ENCODE measurements around the gene GABRA5. TPM values are rescaled to one million over a fixed set of nuclear protein-coding genes. Genes with fewer than 3 reads are reported as not detected.

The GABRA5 gene
- total and polyA plus RNA-seq, 10 of the 15 experiments (the other 5 are each of a cell fraction or from before 2014, with no cell fraction given), result 0.10 TPM; not detected in 9

Other genes with a start within 250 kb of the GABRA5 start
- gene GABRB3, start 94.0 kb upstream of the GABRA5 start, total RNA-seq (2014; rRNA removed), result not detected in 2 replicates
- not detected in 2 replicates for gene GABRB3, start 94.0 kb upstream of the GABRA5 start, total RNA-seq (2014; rRNA removed; fragmentation: Illumina TruSeq; extraction: Trizol)
- 0.05 and 0.27 TPM in 2 replicates for gene GABRB3, start 94.0 kb upstream of the GABRA5 start, total RNA-seq (2021)
- gene GABRB3, start 94.0 kb upstream of the GABRA5 start, polyA plus RNA-seq (2011; rRNA removed), result not detected in 2 replicates
- not detected in 2 replicates for gene GABRB3, start 94.0 kb upstream of the GABRA5 start, polyA plus RNA-seq (2014; fragmentation: Illumina TruSeq; extraction: Trizol)
- gene GABRB3, start 94.0 kb upstream of the GABRA5 start, polyA plus RNA-seq (2014; fragmentation: Nextera tagmentation; extraction: Ambion mirVana), result not detected
- gene GABRB3, start 94.0 kb upstream of the GABRA5 start, polyA plus RNA-seq (2014; rRNA removed), result not detected in 2 replicates
- gene GABRB3, start 94.0 kb upstream of the GABRA5 start, polyA plus RNA-seq (2016; fragmentation: Nextera tagmentation; extraction: Ambion mirVana), result under 1 TPM; 0.05 to 0.08 TPM
- gene GABRG3, start 104.1 kb downstream of the GABRA5 start, total RNA-seq (2014; rRNA removed), result under 0.01 TPM in 1 of 2 replicates, not detected in the other
- gene GABRG3, start 104.1 kb downstream of the GABRA5 start, total RNA-seq (2014; rRNA removed; fragmentation: Illumina TruSeq; extraction: Trizol), result not detected in 2 replicates
- not detected in 2 replicates for gene GABRG3, start 104.1 kb downstream of the GABRA5 start, total RNA-seq (2021)
- 0.06 and 0.15 TPM in 2 replicates for gene GABRG3, start 104.1 kb downstream of the GABRA5 start, polyA plus RNA-seq (2011; rRNA removed)
- gene GABRG3, start 104.1 kb downstream of the GABRA5 start, polyA plus RNA-seq (2014; fragmentation: Illumina TruSeq; extraction: Trizol), result not detected in 2 replicates
- gene GABRG3, start 104.1 kb downstream of the GABRA5 start, polyA plus RNA-seq (2014; fragmentation: Nextera tagmentation; extraction: Ambion mirVana), result not detected
- not detected in 2 replicates for gene GABRG3, start 104.1 kb downstream of the GABRA5 start, polyA plus RNA-seq (2014; rRNA removed)
- not detected for gene GABRG3, start 104.1 kb downstream of the GABRA5 start, polyA plus RNA-seq (2016; fragmentation: Nextera tagmentation; extraction: Ambion mirVana)

All from GM12878 (cell line).